HG03064 (cell line): ENCODE measurements around the gene FLAD1.

Experiments
- ATAC-seq: cut with Tn5 transposase; IDR thresholded peaks from one replicate; pipeline ENCODE4 v1.9.1; 2021; ENCODE audit warnings: low read depth; ENCODE audit not compliant: unreplicated experiment

FLAD1 gene

GRCh38 chr1:154982897-154983648 is at the start of gene FLAD1:
FLAD1 (plus strand) TSS chr1:154983344; CDS start chr1:154983695, 351 bp downstream.
- ATAC-seq, result peak; percentile 90

- no peak for ATAC-seq
Observed at GRCh38 chr1:154934358-154934948, 48.7 kb upstream of the FLAD1 start.

GRCh38 chr1:154935749-154936554 is 47.2 kb upstream of the FLAD1 start:
- no peak for ATAC-seq

- ATAC-seq, result peak; percentile 51
Observed at GRCh38 chr1:154936555-154937084, 46.5 kb upstream of the FLAD1 start, which contains the start of gene PMVK. PMVK (minus strand) TSS chr1:154936719; CDS start chr1:154936685, 34 bp downstream.

GRCh38 chr1:154937085-154937987 is 45.8 kb upstream of the FLAD1 start:
- peak; percentile 51 for ATAC-seq

- no peak for ATAC-seq
Observed at GRCh38 chr1:154937988-154938386, 45.2 kb upstream of the FLAD1 start.

- no peak for ATAC-seq
Observed at GRCh38 chr1:154938604-154939399, 44.3 kb upstream of the FLAD1 start.

- ATAC-seq, result no peak
Observed at GRCh38 chr1:154940213-154940560, 43.0 kb upstream of the FLAD1 start.

GRCh38 chr1:154940651-154941194 is 42.4 kb upstream of the FLAD1 start:
- no peak for ATAC-seq

- ATAC-seq, result no peak
Observed at GRCh38 chr1:154941333-154942013, 41.7 kb upstream of the FLAD1 start.

GRCh38 chr1:154943649-154944400 is 39.3 kb upstream of the FLAD1 start:
- no peak for ATAC-seq

GRCh38 chr1:154944401-154945159 is 38.6 kb upstream of the FLAD1 start:
- ATAC-seq, result no peak

- ATAC-seq, result no peak
Observed at GRCh38 chr1:154945160-154945961, 37.8 kb upstream of the FLAD1 start.

- no peak for ATAC-seq
Observed at GRCh38 chr1:154945962-154946850, 36.9 kb upstream of the FLAD1 start.

GRCh38 chr1:154948079-154948478 is 35.1 kb upstream of the FLAD1 start:
- ATAC-seq, result no peak
